Tibial artery (tissue), 4 donors: Measurements from ENCODE around the gene USP11.

Experiments used
- DNase-seq, 2 donors: peaks; one replicate each; pipeline ENCODE4 v3.0.0-alpha.2; 2019
- H3K27ac ChIP-seq, 2 donors: fragments of 200-600 bp; sonication (generic) in 1 of 2; 1 replicate in 1 of 2; 2 replicates in 1 of 2; pipeline ENCODE4 v1.5.1; 2018 to 2019; ENCODE audit warnings: mild to moderate bottlenecking in 1 of 2
- H3K27me3 ChIP-seq, 2 donors: fragments of 200-600 bp; sonication (generic) in 1 of 2; one replicate each; pipeline versions ENCODE4 v1.5.1 to v1.6.0; 2016 to 2019
- H3K36me3 ChIP-seq, 3 donors: fragments of 200-600 bp; sonication (generic) in 2 of 3; one replicate each; pipeline ENCODE4 v1.5.1; 2016 to 2019; ENCODE audit warnings: mild to moderate bottlenecking in 2 of 3
- H3K4me1 ChIP-seq, 4 donors: fragments of 200-600 bp; sonication (generic) in 2 of 4; 1 replicate in 3 of 4; 2 replicates in 1 of 4; pipeline ENCODE4 v1.5.1; 2016 to 2019
- H3K4me3 ChIP-seq, 2 donors: fragments of 200-600 bp; sonication (generic) in 1 of 2; 1 replicate in 1 of 2; 2 replicates in 1 of 2; pipeline ENCODE4 v1.5.1; 2018 to 2019; ENCODE audit warnings: mild to moderate bottlenecking in 2 of 2
- H3K9me3 ChIP-seq, 3 donors: fragments of 200-600 bp; sonication (generic) in 1 of 3; one replicate each; pipeline ENCODE4 v1.5.1; 2016 to 2019
- intact Hi-C: fragments of 100-400 bp; cut with DNase I; formaldehyde crosslinking; loops from one replicate; pipeline ENCODE4 v1.15.0; 2023; ENCODE audit warnings: low total_unique reads
- TF ChIP-seq, protein P1 (sequence below), 2 experiments: fragments of 200-600 bp in 1 of 2; fragments of 450-650 bp in 1 of 2; IDR thresholded peaks; one replicate each; pipeline ENCODE4 v1.5.1; 2017 to 2019; ENCODE audit warnings: antibody characterized with exemption in 2 of 2, mild to moderate bottlenecking in 1 of 2, moderate library complexity in 1 of 2

Gene USP11

DNA sequence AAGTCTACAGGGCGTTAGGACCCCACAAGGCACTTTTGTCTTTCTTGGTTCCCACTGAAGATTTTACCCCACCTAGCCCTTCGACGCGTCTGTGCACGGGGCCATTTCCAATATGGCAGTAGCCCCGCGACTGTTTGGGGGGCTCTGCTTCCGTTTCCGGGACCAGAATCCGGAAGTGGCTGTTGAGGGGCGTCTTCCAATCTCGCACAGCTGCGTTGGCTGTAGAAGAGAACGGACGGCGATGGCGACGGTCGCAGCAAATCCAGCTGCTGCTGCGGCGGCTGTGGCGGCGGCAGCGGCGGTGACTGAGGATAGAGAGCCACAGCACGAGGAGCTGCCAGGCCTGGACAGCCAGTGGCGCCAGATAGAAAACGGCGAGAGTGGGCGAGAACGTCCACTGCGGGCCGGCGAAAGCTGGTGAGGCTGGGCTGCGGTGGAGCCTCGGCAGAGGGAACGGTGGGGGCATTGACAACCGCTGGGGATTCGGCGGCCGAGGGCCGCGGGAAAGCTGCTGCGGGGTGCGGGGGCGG lies at the start of gene USP11:
Gene USP11, plus strand, starts transcription at position 207 of the 530 bp plus-strand sequence. Its CDS starts 35 bp downstream, at position 242.
- H3K27ac ChIP-seq = peak within 1 kb of the TSS; percentile 93 to 98
- no peaks in the 10 kb centered on the region for H3K27me3 ChIP-seq
- DNase-seq = peak in 1 of 2 donors; percentile 74
- no peaks in the 10 kb centered on the region for H3K9me3 ChIP-seq
- intact Hi-C loops = no loop called here
- TF ChIP-seq, protein P1, sequence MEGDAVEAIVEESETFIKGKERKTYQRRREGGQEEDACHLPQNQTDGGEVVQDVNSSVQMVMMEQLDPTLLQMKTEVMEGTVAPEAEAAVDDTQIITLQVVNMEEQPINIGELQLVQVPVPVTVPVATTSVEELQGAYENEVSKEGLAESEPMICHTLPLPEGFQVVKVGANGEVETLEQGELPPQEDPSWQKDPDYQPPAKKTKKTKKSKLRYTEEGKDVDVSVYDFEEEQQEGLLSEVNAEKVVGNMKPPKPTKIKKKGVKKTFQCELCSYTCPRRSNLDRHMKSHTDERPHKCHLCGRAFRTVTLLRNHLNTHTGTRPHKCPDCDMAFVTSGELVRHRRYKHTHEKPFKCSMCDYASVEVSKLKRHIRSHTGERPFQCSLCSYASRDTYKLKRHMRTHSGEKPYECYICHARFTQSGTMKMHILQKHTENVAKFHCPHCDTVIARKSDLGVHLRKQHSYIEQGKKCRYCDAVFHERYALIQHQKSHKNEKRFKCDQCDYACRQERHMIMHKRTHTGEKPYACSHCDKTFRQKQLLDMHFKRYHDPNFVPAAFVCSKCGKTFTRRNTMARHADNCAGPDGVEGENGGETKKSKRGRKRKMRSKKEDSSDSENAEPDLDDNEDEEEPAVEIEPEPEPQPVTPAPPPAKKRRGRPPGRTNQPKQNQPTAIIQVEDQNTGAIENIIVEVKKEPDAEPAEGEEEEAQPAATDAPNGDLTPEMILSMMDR (IDR thresholded peaks at IDR 0.05) = no peak
- peak within 1 kb of the TSS; percentile 66 to 82 for H3K4me3 ChIP-seq
- peaks cover 0 to 21% (median 5%) of the 10 kb centered on the region in 4 donors for H3K4me1 ChIP-seq
- peaks cover 9 to 17% (median 13%) of the 10 kb centered on the region in 3 donors for H3K36me3 ChIP-seq

DNA sequence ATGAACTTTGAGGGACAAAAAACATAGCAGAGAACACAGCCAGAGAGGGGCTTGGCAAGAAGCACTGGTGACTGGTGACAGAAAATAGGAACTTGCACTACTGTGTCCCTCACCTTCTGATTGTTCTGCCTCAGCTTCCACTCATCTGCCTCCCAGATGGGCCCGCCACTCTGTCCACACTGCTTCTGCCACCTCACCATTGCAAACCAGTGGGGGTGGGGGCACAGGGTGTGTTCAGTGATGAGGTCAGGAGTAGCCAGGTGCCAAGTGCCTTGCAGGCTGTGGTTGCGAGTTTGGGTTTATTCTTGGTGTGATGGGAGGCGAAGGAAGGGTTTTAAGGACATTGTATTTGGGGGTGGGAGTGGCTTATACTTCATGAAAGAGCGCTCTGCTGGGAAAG lies 48.3 kb upstream of the USP11 start:
- TF ChIP-seq, protein P1 (IDR thresholded peaks at IDR 0.05) = no peak
- peaks cover 13 to 59% (median 46%) of the 10 kb centered on the region in 3 donors for H3K36me3 ChIP-seq

DNA sequence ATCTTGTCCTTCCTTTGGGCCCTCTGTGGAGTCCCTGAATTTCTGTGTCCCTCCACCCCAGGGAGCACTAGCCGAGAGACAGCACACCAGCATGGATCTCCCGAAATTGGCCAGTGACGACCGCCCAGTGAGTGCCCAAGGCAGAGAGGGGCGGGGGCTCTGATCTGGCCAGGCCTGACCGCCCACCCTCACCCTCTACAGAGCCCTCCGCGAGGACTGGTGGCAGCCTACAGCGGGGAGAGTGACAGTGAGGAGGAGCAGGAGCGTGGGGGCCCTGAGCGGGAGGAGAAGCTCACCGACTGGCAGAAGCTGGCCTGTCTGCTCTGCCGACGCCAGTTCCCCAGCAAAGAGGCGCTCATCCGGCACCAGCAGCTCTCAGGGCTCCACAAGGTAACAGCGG lies 47.6 kb upstream of the USP11 start:
- Histone ChIP-seq H3K9me3 (no peaks in the 10 kb centered on the region), H3K4me1 (no peaks in the 10 kb centered on the region), H3K36me3 (peaks cover 13 to 52% (median 39%) of the 10 kb centered on the region in 3 donors), H3K27ac (no peak overlapping the region), H3K4me3 (no peak overlapping the region), H3K27me3 (no peaks in the 10 kb centered on the region)
- TF ChIP-seq, protein P1 (IDR thresholded peaks at IDR 0.05) = no peak
- intact Hi-C loops = no loop called here
- no peak for DNase-seq

More for the DNA sequence above, 48.3 kb upstream of the USP11 start:
- no peaks in the 10 kb centered on the region for H3K27me3 ChIP-seq
- DNase-seq = no peak
- no peak overlapping the region for H3K27ac ChIP-seq
- H3K9me3 ChIP-seq = no peaks in the 10 kb centered on the region
- peaks cover 0 to 3% (median 0%) of the 10 kb centered on the region in 4 donors for H3K4me1 ChIP-seq
- intact Hi-C loops = no loop called here
- H3K4me3 ChIP-seq = no peak overlapping the region

DNA sequence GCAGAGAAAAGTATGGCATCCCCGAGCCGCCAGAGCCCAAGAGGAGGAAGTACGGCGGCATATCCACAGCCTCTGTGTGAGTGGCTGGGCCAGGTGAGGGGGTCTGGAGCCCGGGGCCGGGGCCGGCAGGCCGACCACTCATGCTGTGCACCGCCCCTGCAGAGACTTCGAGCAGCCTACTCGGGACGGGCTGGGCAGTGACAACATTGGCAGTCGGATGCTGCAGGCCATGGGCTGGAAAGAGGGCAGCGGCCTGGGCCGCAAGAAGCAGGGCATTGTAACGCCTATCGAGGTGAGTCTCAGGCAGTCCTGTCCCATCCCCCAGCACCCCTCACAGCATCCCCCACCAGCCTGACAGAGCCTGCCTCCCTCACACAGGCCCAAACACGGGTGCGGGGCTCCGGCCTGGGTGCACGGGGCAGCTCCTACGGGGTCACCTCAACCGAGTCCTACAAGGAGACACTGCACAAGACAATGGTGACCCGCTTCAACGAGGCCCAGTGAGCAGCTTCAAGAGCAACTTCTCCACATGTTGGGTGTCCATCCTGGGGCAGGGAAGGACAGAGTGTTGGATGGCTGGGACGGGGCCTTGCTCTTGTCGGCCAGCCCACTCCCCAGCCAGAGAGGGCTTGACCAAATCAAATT lies 46.6 kb upstream of the USP11 start:
- H3K4me3 ChIP-seq = no peak overlapping the region
- H3K9me3 ChIP-seq = no peaks in the 10 kb centered on the region
- H3K27ac ChIP-seq = no peak overlapping the region
- no peak for DNase-seq
- H3K27me3 ChIP-seq = no peaks in the 10 kb centered on the region
- H3K4me1 ChIP-seq = peaks cover 0 to 5% (median 2%) of the 10 kb centered on the region in 4 donors
- H3K36me3 ChIP-seq = peaks cover 13 to 45% (median 29%) of the 10 kb centered on the region in 3 donors
- TF ChIP-seq, protein P1 (IDR thresholded peaks at IDR 0.05) = no peak
- intact Hi-C loops = no loop called here

DNA sequence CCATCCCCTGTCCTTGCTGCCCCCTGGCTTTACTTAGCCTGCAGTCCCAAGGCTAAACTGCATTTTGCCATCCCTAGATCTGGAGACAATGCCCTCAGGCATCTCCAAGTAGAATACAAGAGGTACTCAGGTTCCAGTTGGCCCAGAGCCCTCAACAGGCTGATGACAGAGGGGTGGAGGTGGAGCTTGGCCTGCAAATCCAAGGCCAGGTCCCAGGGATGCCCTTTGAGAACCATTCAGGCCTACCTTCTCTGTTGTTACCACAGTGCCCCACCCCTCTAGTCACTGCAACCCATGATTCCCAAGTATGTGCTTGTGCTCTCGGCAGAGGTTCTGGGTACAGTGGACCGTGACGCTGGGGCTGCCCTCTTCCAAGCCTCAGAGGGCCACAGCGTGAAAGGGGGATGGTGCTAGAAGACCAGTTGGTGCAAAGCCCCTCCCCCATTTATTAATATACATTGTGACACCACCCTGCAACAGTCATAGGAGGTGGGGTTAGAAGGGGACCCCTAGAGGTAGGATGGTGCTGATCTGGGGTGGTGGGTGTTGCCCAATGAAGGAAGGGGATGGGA lies 45.6 kb upstream of the USP11 start:
- intact Hi-C loops = no loop called here
- Histone ChIP-seq H3K36me3 (peaks cover 6 to 35% (median 19%) of the 10 kb centered on the region in 3 donors), H3K4me3 (no peak overlapping the region), H3K27me3 (no peaks in the 10 kb centered on the region), H3K4me1 (peaks cover 0 to 10% (median 2%) of the 10 kb centered on the region in 4 donors), H3K27ac (no peak overlapping the region), H3K9me3 (no peaks in the 10 kb centered on the region)
- no peak for DNase-seq
- TF ChIP-seq, protein P1 (IDR thresholded peaks at IDR 0.05) = no peak
